BLaER1 (cell line): ENCODE data around the gene GPATCH2.
"Not testable (repeated sequence)": the region's sequence is repeated elsewhere in the genome, so short reads cannot be mapped to it uniquely, and the experiment has no call there.

Experiments used
- H3K27ac ChIP-seq: shearing (Covaris generic); formaldehyde crosslinking; 2 replicates; pipeline ENCODE4 v1.8.1; 2022
- H3K27me3 ChIP-seq: shearing (Covaris generic); formaldehyde crosslinking; 2 replicates; pipeline ENCODE4 v1.8.1; 2022
- H3K36me3 ChIP-seq: shearing (Covaris generic); formaldehyde crosslinking; 2 replicates; pipeline ENCODE4 v1.8.1; 2022
- H3K4me1 ChIP-seq: shearing (Covaris generic); formaldehyde crosslinking; 2 replicates; pipeline ENCODE4 v1.8.1; 2022
- H3K4me2 ChIP-seq: shearing (Covaris generic); formaldehyde crosslinking; 2 replicates; pipeline ENCODE4 v1.8.1; 2022
- H3K4me3 ChIP-seq: shearing (Covaris generic); formaldehyde crosslinking; 2 replicates; pipeline ENCODE4 v1.8.1; 2022
- H3K9ac ChIP-seq: shearing (Covaris generic); formaldehyde crosslinking; 2 replicates; pipeline ENCODE4 v1.8.1; 2022
- H3K9me3 ChIP-seq: shearing (Covaris generic); formaldehyde crosslinking; 2 replicates; pipeline ENCODE4 v1.8.1; 2022
- H4K20me1 ChIP-seq: shearing (Covaris generic); formaldehyde crosslinking; 2 replicates; pipeline ENCODE4 v1.8.1; 2022
- Cebpa-rat ChIP-seq: shearing (Covaris generic); IDR thresholded peaks from 2 replicates; pipeline ENCODE4 v1.8.1; 2022

The GPATCH2 gene

GRCh38 chr1:217389895-217390294 lies 241.0 kb downstream of the GPATCH2 start:
- Histone ChIP-seq H3K4me2 (no peak overlapping the region), H3K4me3 (no peak overlapping the region), H3K9ac (no peak overlapping the region), H4K20me1 (no peaks in the 10 kb centered on the region), H3K27me3 (no peaks in the 10 kb centered on the region), H3K4me1 (no peaks in the 10 kb centered on the region), H3K36me3 (no peaks in the 10 kb centered on the region), H3K9me3 (no peaks in the 10 kb centered on the region), H3K27ac (no peak overlapping the region)
- no peak for TF ChIP-seq Cebpa-rat

- Histone ChIP-seq H3K27ac (no peak overlapping the region), H3K4me2 (no peak overlapping the region), H4K20me1 (no peaks in the 10 kb centered on the region), H3K27me3 (no peaks in the 10 kb centered on the region), H3K36me3 (no peaks in the 10 kb centered on the region), H3K9ac (no peak overlapping the region), H3K4me1 (no peaks in the 10 kb centered on the region), H3K9me3 (no peaks in the 10 kb centered on the region), H3K4me3 (no peak overlapping the region)
- no peak for TF ChIP-seq Cebpa-rat
These were observed 242.3 kb downstream of the GPATCH2 start for GRCh38 chr1:217388522-217389065.

DNA sequence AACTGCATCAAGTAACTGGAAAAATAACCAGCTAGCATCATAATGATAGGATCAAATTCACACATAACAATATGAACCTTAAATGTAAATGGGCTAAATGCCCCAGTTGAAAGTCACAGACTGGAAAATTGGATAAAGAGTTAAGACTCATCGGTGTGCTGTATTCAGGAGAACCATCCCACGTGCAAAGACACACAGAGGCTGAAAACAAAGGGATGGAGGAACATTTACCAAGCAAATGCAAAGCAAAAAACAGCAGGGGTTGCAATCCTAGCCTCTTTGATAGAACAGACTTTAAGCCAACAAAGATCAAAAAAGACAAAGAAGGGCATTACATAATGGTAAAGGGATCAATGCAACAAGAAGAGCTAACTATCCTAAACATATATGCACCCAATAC lies 249.1 kb downstream of the GPATCH2 start:
- not testable (repeated sequence) for H3K27ac ChIP-seq, H3K4me3 ChIP-seq, H3K36me3 ChIP-seq, H4K20me1 ChIP-seq, H3K27me3 ChIP-seq, H3K4me1 ChIP-seq, H3K4me2 ChIP-seq, H3K9ac ChIP-seq
- peaks cover 14% of the 10 kb centered on the region for H3K9me3 ChIP-seq

- H3K27ac ChIP-seq, H3K4me3 ChIP-seq, H3K9ac ChIP-seq, H3K4me1 ChIP-seq, H4K20me1 ChIP-seq, H3K36me3 ChIP-seq, H3K27me3 ChIP-seq, H3K4me2 ChIP-seq: not testable (repeated sequence)
- peaks cover 17% of the 10 kb centered on the region for H3K9me3 ChIP-seq
These were observed 251.1 kb downstream of the GPATCH2 start for GRCh38 chr1:217379804-217380203.

- H3K9ac ChIP-seq = no peak overlapping the region
- no peaks in the 10 kb centered on the region for H3K4me1 ChIP-seq
- H3K27ac ChIP-seq = no peak overlapping the region
- H4K20me1 ChIP-seq = no peaks in the 10 kb centered on the region
- no peaks in the 10 kb centered on the region for H3K36me3 ChIP-seq
- peaks cover 17% of the 10 kb centered on the region for H3K9me3 ChIP-seq
- no peak for TF ChIP-seq Cebpa-rat
- H3K27me3 ChIP-seq = no peaks in the 10 kb centered on the region
- H3K4me2 ChIP-seq = no peak overlapping the region
- H3K4me3 ChIP-seq = no peak overlapping the region
These were observed 251.6 kb downstream of the GPATCH2 start for GRCh38 chr1:217379336-217379735.
